GM19468 (cell line): ENCODE measurements around the gene SEPTIN8.

Experiments
- ATAC-seq: cut with Tn5 transposase; IDR thresholded peaks from one replicate; pipeline ENCODE4 v1.9.1; 2021; ENCODE audit warnings: mild to moderate bottlenecking, moderate library complexity, moderate number of reproducible peaks; ENCODE audit not compliant: unreplicated experiment; ENCODE audit errors: extremely low read depth

SEPTIN8 gene

DNA sequence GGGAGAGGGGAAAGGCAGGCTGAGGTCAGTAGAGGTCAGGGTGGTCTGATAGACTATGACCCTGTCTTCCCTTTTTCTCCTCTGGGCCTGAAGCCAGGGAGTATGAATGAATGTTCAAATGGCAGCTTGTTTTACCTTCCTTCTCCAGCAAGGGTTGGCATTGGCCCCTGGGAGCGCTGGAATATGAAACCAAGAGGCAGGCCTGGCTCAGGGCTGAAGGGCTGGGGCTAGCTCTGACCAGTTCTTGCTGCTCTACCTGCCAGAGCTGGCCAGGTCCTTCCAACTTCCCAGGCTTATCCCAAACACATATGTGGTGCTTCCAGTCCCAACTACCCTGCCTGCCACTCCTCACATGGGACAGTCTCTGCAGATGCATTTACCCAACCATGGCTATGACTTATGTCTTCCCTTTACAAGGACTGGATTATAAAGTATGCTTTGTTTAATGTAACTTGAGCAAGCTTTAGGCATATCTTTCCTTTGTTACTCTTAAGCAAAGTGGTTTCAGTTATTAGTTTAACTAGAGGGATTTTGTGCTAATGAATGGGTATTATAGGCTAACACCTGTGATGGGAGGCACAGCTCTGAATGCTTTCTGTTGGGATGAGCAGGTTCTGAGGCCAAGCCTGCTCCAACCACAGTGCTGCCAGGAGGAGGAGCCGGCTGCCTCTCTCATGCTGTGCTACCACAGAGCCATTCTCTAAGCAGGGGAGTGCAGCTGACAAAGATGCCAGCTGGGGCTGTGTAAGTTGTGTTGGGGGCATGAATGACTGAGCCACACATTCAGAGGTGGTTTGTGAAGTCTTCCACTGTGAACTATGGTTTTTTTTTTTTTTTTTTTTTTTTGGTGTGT, 23.7 kb downstream of the SEPTIN8 start:
- ATAC-seq: no peak

- no peak for ATAC-seq
These were observed 24.4 kb downstream of the SEPTIN8 start for GRCh38 chr5:132752581-132753125.

DNA sequence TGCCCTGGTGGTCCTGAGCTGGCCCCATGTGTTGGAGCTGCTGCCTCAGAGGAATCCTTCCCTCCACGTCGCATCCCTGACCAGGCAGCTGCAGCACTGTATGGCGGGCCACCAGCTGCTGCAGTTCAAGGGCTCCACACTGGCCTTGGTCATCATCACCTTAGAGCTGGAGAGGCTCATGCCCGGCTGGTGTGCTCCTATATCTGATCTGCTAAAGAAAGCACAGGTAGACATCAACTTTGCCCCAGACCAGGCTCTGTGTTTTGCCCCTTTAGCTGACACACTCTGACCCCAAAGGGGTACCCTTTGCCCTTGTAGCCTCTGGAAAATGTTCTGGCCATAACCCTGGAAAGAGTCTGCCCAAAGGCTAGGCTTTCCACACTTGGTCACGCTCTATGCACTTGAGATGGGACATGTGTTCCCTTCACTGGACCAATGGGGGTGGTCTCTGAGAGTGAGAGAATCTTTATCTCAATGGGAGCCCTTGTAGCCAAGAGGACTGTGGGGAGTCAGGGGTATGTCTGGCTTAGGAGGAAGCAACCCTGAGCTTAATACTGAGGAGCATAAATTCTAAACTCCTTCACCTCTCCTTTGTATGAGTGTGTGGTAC, 25.0 kb downstream of the SEPTIN8 start:
- no peak for ATAC-seq

- ATAC-seq: no peak
These were observed 25.6 kb downstream of the SEPTIN8 start for GRCh38 chr5:132751444-132751843.

DNA sequence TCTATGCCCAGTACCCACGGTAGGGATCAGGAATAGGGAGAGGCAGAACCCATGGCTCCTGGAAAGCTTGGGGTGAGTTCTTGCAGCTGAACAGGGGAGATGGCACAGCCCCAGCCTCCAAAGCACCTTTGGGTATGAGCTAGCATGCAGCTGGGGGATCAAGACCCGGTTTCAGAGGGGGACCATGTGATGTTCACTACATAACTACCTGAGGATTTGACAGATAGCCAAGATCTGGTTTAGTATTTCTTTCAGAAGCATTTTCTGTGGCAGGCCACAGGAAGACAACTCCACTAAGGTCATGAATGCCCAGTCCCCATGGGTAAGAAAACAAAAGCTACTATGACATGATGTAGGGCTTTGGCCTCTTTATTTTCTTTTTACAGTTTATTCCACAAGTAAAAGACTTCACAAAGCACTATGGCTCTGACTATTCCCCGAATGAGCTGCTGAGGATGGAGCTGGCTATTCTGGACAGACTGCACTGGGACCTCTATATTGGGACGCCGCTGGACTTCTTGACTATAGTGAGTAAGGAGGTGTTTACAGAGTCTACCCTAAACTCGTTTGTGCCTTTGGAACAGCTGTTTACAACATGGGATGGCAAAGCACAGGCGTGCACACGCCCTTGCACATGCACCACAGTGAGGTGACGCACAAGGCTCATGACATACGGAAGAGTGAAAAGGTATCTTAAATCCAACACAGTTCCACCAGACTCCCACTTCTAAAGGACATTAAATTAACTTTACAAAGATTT, 26.4 kb downstream of the SEPTIN8 start:
- no peak for ATAC-seq

GRCh38 chr5:132749506-132749905, 27.5 kb downstream of the SEPTIN8 start:
- no peak for ATAC-seq

DNA sequence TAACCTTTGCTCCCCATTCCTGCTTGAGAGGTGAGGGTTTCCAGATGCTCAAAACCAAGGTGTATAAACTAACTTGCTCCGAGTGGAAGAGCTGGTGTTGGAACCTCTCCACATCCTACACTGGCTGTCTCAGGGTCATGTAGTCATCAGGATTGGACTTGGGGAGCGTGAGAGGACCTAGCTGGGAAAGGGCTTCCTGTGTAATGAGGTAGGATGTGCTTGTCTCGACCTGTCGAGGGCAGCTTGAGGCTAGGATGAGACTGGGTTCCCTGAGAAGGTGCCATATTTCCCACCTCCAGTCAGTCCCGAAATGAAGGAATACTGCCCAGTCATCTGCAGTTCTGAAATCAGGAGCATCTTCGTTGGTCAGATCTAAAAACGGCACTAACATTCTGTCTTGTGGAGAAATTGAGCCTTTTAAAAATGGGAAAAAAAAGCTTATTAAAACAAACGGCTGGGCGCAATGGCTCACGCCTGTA, 28.5 kb downstream of the SEPTIN8 start:
- no peak for ATAC-seq

DNA sequence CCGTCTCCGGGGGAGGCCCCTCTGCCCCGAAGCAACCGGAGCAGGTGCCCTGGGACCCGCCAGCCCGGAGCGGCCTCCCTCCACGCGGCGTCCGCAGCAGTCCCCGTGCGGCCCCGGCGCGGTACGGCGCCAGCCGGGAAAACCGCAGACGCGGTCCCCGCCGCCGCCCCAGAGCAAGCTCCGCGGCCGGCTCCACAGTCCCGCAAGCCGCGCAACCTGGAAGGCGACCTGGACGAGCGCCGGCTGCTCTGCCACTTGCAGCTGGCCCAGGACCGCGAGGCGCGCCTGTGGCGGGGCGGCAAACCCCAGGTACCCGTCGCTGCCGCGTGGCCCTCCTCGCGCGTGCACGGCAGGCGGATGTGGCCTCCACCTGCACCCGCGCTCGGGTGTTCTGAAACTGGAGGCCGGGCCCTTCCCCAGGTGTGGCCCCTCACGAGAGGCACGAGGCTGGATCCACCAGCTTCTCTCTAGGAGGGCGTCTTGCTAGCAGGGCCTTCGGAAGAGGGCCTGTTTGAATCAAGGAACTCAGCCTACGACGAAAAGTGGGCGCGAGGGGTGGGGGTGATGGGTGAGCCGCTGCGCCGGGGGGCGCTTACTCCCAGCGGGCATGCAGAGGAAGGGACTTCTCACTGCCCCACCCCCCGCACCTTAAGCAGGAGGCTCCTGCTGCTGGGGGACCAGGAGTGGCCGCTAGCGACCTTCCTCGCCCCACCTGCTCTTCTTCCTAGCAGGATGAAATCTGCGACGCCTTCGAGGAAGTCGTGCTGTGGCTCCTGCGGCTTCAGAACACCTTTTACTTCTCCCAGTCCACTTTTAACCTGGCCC, 29.2 kb downstream of the SEPTIN8 start:
- ATAC-seq: no peak

DNA sequence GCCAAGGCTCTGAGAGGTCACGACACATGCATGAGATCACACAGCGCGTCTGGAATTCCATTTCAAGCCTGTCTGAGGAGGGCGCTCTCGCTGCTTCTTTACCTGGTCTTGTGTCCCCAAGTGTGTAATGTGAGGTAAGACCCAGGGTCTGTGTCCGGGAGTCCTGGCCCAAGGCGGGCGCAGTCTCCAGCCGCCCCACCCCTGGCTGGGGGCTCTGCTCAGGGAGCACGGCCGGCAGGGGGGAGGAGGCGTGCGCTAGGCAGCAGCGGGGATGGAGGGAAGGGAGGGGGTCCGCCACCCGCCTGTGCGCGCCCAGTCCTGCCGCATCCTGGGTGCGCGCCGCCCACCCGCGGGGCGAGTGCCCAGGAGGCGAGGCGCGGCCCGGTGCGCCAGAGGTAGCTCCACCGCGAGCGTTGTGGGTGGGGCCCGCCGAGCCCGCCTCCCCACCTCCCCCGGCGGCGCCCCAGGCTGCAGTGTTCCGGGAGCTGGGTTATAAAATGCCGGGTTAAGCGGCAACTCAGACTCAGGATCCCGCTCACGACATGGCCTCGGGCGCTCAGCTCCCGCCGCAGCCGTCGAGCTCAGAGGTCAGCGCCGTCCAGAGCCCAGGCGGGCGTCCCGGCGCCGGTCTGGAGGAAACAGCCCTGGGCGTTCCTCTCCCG, 30.0 kb downstream of the SEPTIN8 start, which contains the start of gene CCNI2:
Gene CCNI2 (plus strand): TSS at position 473 of the 662 bp plus-strand sequence. CDS start 70 bp downstream, at position 543.
- ATAC-seq: no peak

GRCh38 chr5:132746592-132746953, 30.5 kb downstream of the SEPTIN8 start:
- no peak for ATAC-seq

DNA sequence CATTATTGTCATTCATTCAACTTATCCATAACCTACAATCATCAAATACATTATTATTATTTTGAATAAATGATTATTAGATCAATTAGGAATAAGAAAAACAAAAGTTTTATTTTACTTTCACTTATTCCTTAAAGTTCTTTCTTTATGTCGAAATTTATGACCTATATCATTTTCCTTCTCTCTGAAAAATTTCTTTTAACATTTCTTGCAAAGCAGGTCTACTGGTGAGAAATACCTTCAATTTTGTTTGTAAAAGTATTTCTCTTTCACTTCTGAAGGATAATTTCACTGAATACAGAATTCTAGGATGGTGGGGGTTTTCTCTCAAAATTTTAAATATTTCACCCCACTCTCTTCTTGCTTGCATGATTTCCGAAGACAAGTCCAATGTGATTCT, 32.4 kb downstream of the SEPTIN8 start:
- ATAC-seq: no peak

DNA sequence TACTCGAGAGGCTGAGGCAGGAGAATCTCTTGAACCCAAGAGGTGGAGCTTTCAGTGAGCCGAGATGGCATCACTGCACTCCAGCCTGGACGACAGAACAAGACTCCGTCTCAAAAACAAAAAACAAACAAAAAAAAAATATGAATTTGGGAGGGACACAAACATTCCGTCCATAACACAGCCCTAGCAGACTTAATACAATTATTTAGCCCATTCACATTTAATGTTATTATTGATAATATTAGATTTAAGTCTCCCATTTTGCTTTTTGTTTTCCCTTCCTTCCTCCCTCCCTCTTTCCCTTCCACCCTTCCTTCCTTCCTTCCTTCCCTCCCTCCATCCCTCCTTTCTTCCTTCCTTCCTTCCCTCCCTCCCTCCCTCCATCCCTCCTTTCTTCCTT, 34.4 kb downstream of the SEPTIN8 start:
- no peak for ATAC-seq

GRCh38 chr5:132742158-132742557, 34.9 kb downstream of the SEPTIN8 start:
- no peak for ATAC-seq

GRCh38 chr5:132739232-132739631, 37.8 kb downstream of the SEPTIN8 start:
- no peak for ATAC-seq

GRCh38 chr5:132737982-132738681, 38.9 kb downstream of the SEPTIN8 start:
- no peak for ATAC-seq

GRCh38 chr5:132736853-132737833, 39.9 kb downstream of the SEPTIN8 start, which contains the start of gene KIF3A:
TSS of gene KIF3A (minus strand) at chr5:132737546. CDS start at chr5:132737419, 127 bp downstream.
- peak; percentile 78 for ATAC-seq

DNA sequence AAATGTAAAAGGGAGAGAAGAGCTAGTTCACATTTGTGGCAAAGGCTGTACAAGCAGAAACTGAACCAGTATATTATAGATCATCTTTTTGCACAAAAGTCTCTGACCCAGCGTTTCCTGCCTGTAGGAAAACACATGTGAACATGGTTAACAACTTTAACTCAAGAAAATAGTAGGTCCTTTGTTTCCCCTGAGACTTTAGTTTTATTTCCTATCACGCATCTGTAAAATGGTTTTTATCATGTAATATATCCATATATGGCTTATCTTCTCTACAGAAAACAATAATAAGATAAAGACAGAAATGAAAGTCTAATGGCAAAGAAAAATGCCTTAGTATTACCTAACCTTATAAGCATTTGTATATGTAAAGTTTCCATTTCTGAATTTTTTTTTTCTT, 42.4 kb downstream of the SEPTIN8 start:
- no peak for ATAC-seq
